ENCODE results near the gene TCP11.

TCP11 gene

GRCh38 chr6:35170166-35170565, 29.0 kb upstream of the TCP11 start:
- Mint-ChIP-seq H3K4me1 (peaks cover 15% of the 10 kb centered on the region), H3K36me3 (ENCODE audit: low read depth) (no peaks in the 10 kb centered on the region), H3K9me3 (no peaks in the 10 kb centered on the region), H3K27ac (no peak overlapping the region), H3K4me3 (no peak overlapping the region), H3K27me3 (ENCODE audit: low read depth) (peaks cover 23% of the 10 kb centered on the region)
- TF ChIP-seq, protein P1, sequence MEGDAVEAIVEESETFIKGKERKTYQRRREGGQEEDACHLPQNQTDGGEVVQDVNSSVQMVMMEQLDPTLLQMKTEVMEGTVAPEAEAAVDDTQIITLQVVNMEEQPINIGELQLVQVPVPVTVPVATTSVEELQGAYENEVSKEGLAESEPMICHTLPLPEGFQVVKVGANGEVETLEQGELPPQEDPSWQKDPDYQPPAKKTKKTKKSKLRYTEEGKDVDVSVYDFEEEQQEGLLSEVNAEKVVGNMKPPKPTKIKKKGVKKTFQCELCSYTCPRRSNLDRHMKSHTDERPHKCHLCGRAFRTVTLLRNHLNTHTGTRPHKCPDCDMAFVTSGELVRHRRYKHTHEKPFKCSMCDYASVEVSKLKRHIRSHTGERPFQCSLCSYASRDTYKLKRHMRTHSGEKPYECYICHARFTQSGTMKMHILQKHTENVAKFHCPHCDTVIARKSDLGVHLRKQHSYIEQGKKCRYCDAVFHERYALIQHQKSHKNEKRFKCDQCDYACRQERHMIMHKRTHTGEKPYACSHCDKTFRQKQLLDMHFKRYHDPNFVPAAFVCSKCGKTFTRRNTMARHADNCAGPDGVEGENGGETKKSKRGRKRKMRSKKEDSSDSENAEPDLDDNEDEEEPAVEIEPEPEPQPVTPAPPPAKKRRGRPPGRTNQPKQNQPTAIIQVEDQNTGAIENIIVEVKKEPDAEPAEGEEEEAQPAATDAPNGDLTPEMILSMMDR (IDR thresholded peaks at IDR 0.05; ENCODE audit: unreplicated experiment in 3 of 3) = no peak

DNA sequence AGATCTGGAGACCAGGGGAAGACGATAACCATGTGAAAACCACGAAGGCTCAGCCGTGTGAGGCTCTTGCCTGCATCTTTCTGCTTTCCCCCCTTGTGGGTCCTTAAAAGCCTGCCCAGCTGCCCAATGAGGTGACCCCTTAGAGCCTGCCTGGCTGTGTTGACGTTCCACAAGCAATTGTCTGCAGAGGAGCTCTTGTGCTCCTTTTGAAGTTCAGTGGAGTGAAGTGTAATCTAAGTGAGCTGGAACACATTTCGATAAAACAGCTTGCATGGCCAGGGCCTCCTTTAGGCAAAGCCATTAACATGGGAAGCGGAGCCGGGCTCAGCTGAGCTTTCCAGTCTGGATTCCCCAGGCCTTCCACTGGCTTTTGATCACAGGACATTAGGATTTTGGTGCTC, 27.3 kb upstream of the TCP11 start:
- peaks cover 25% of the 10 kb centered on the region for H3K4me1 Mint-ChIP-seq
- TF ChIP-seq, protein P1 (IDR thresholded peaks at IDR 0.05; ENCODE audit: unreplicated experiment in 3 of 3) = no peak

DNA sequence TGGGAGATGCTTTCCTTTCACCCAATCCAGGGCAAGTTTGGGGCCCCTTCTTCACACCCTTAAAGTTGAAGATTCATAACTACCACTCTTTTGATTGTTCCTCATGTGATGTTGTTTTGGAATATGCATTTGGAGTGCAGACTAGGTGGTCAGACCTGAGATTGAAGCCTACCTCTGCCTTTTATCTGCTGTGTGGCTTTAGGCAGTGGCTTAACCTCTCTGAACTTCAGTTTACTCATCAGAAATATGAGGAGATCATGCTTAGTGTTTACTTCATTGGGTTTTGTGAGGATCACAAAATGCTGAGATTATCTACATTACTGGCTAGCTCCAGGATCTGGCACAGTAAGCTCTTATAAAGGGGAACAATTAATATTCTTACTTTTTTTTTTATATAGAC, 26.4 kb upstream of the TCP11 start:
- TF ChIP-seq, protein P1 (IDR thresholded peaks at IDR 0.05; ENCODE audit: unreplicated experiment in 3 of 3) = no peak
- no peaks in the 10 kb centered on the region for H3K36me3 Mint-ChIP-seq (ENCODE audit: low read depth)
- peaks cover 25% of the 10 kb centered on the region for H3K4me1 Mint-ChIP-seq
- no peak overlapping the region for H3K4me3 Mint-ChIP-seq
- H3K27ac Mint-ChIP-seq = no peak overlapping the region
- peaks cover 18% of the 10 kb centered on the region for H3K27me3 Mint-ChIP-seq (ENCODE audit: low read depth)
- H3K9me3 Mint-ChIP-seq = peaks cover 2% of the 10 kb centered on the region

More for the DNA sequence above, 27.3 kb upstream of the TCP11 start:
- H3K4me3 Mint-ChIP-seq = no peak overlapping the region
- peaks cover 2% of the 10 kb centered on the region for H3K9me3 Mint-ChIP-seq
- H3K27me3 Mint-ChIP-seq (ENCODE audit: low read depth) = peaks cover 20% of the 10 kb centered on the region
- H3K27ac Mint-ChIP-seq = peak overlapping the region; percentile 2 to 64 (median 9)
- no peaks in the 10 kb centered on the region for H3K36me3 Mint-ChIP-seq (ENCODE audit: low read depth)

GRCh38 chr6:35166520-35166919, 25.4 kb upstream of the TCP11 start:
- Mint-ChIP-seq H3K4me1 (peaks cover 32% of the 10 kb centered on the region), H3K4me3 (no peak overlapping the region), H3K27me3 (ENCODE audit: low read depth) (peaks cover 13% of the 10 kb centered on the region), H3K36me3 (ENCODE audit: low read depth) (no peaks in the 10 kb centered on the region), H3K27ac (peak overlapping the region in 1 of 3 experiments; percentile 14), H3K9me3 (peaks cover 2% of the 10 kb centered on the region)
- TF ChIP-seq, protein P1 (IDR thresholded peaks at IDR 0.05; ENCODE audit: unreplicated experiment in 3 of 3) = no peak

GRCh38 chr6:35166116-35166515, 25.0 kb upstream of the TCP11 start:
- H3K36me3 Mint-ChIP-seq (ENCODE audit: low read depth) = no peaks in the 10 kb centered on the region
- TF ChIP-seq, protein P1 (IDR thresholded peaks at IDR 0.05; ENCODE audit: unreplicated experiment in 3 of 3) = no peak
- peaks cover 2% of the 10 kb centered on the region for H3K9me3 Mint-ChIP-seq
- H3K4me1 Mint-ChIP-seq = peaks cover 36% of the 10 kb centered on the region
- H3K27ac Mint-ChIP-seq = peak overlapping the region in 2 of 3 experiments; percentile 10 to 44
- peaks cover 13% of the 10 kb centered on the region for H3K27me3 Mint-ChIP-seq (ENCODE audit: low read depth)
- no peak overlapping the region for H3K4me3 Mint-ChIP-seq

DNA sequence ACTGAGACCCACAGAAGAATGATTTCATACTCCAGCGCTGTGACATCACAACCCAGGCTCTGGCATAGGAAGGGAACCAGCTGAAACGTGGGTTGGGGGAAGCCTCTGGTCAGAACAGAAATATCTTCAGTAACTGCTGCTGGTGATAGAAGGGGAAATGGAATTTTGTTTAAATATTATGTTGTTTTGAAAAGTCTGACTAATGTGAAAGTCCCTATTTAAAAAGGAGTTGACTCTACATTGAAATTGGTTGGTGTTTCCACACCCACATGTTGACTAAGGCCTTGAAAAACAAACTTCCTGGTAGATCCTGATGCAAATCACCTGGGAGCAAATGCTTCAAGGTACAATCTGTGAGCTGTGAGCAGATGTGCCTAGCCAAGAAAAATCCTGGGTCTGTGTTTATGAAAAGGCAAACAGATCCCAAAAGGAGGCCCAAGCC, 24.5 kb upstream of the TCP11 start:
- TF ChIP-seq, protein P1 (IDR thresholded peaks at IDR 0.05; ENCODE audit: unreplicated experiment in 3 of 3) = no peak
- peaks cover 2% of the 10 kb centered on the region for H3K9me3 Mint-ChIP-seq
- H3K27me3 Mint-ChIP-seq (ENCODE audit: low read depth) = peaks cover 8% of the 10 kb centered on the region
- peak overlapping the region; percentile 10 to 50 (median 44) for H3K27ac Mint-ChIP-seq
- H3K36me3 Mint-ChIP-seq (ENCODE audit: low read depth) = no peaks in the 10 kb centered on the region
- H3K4me3 Mint-ChIP-seq = no peak overlapping the region
- peaks cover 40% of the 10 kb centered on the region for H3K4me1 Mint-ChIP-seq
